RKO (cell line): ENCODE results near the gene DYNC1I1.

Source experiments
- DNase-seq: peaks from one replicate; pipeline ENCODE4 v3.0.0-alpha.2; 2016; ENCODE audit warnings: low spot score

The DYNC1I1 gene

DNA sequence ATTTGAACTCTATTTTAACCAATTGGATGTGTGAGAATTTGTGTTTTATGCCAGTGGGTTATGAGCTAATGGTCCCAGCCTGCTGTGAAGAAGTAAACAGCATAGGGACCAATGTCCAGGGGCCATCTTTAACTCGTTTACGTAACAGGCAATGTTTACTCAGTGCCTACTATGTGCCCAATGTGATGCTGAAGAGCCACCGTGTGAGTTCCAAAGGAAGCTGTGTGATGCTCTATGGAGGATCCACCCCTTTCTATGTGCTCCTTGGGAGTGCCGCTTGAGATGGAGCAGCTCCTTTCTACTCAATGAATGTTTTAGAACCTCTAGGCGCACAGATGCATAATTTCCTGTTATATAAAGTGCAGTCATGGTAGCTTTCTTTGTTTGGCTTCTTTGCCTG is 21.3 kb downstream of the DYNC1I1 start:
- DNase-seq, result no peak

DNA sequence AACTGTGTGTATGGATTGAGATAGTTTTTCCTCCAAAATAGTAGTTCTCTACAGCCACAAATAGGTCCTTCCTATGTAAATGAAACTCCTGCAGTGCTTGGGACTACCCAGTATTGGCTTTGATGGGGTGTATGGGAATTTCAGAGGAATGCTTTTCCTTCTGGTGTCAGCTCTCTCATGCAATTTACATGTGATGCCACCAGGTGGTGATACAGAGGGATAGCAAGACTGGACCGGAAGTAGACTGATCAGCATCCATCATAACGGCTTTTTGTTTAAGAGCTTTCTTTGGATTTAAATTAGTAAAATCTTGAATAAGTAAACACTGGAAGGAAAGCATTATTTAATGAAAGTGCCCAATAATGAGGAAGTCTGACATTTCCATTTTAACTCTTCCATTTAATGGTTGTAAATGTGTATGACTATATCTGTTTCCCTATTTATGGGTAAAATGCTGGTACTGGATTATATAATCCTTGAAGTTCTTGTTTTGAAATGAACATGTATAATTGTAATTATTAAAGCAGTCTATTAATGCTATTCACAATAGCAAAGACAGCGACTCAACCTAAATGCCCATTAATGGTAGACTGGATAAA is 22.7 kb downstream of the DYNC1I1 start:
- peak; percentile 77 for DNase-seq

DNA sequence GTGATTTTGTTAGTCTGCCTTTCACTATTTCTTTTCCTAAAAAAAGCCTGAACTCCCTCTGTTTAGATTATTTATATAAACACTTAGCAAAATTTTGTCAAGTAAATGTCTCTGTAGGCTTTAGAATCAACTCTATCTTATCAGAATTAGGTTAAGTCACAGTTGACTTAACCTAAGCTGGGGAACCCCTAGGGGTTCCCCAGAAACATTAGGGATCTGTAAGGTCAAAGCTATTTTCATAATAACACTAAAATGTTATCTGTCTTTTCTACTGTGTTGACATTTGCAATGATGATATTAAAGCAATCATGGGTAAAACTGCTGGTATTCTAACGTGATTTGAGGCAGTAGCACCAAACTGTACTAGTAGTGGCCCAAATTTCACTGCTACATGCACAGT is 24.3 kb downstream of the DYNC1I1 start:
- no peak for DNase-seq

DNA sequence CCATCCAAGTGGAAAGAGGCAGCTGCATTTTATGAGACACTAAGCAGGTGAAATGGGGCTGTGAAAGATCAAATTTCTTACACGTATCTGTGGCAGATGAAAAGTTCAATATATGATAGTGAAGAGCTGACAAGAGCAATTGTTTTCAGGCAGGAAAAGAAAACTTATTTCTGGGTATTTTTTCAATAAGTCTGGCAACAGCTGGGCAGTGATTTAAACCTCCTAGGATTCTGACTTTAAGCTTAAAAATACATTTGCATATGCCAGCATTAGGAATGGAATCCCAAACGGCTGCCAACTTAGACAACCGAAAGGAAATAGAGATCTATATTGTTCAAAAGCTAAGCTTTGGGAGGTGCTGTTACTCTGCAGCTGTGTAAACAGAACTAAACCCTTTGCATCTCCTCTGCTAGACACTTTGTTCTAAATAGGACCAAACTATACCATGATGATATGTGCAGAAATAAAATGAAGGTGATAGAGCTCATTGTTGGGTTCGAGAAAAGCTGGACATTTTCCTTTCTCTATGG is 26.1 kb downstream of the DYNC1I1 start:
- no peak for DNase-seq

DNA sequence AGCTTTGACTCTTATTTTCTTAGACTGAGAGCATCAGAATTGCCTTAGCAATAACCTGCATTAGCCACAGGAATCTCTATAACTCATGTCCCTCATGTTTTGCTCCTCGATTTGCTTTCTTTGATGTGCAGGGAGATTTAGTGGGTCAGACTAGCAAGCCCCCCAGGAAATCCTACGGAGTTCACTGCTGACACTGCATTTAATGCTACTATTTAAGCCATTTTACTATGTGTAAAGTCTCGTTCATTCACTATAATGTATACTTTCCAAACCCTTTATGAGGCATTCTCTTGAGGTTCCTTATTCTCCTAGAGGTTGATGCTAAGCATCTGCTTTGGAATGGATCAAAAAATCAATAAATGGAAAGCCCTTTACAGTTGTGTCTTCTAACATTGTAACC is 28.4 kb downstream of the DYNC1I1 start:
- no peak for DNase-seq

DNA sequence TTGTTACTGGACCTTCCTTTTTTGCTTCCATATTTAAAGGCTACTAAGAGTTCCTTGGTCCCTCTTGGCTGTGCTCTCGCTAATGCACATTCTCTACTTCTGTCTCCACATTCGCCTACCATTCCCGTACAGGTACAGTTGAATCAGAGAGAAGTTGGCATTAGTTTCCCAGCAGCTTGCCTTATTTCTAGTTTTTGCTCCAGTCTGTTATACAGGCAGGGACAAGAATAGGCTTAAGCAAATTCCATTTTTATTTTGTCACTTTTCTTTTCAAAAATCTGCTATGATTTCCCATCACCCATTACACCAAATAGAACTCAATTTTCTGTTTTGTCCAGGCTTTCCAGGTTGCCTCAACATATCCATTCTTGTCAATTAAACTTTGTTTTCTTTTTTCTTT is 29.9 kb downstream of the DYNC1I1 start:
- DNase-seq, result no peak

DNA sequence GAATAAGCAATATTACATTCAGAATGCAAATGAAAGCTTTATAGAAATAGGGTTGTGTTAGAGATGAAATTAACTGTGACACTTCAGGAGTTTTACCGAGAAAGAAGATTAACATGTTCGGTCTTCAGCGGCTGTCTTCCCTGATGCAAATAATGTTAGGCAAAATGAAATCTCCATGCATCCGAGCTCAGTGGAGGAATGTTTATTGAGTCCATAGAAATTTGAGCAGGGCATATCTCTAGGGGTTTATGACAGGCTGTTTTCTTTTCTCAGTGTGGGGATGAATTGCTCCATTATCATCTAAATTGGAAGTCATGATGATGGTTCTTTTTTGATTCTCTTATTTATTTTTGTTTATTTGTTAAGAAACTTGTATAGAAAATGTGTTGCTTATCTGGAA is 31.7 kb downstream of the DYNC1I1 start:
- DNase-seq, result no peak

DNA sequence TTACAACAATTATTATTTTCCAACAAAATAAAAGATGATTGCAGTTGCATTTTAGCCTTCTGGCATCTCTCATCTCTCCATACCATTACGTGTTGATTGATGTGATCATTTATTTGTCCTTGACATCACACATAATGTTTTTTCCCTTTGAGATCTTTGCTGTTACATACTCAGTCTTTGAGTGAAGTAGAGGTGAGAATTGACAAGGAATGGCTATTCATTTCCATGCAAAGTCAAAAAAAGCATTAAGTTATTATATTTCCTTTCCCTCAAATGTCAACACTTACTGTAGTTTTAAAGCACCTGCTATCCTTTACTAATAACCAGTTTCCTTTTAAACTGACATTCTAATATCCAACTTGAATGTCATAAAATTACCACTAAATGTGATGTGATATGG is 33.6 kb downstream of the DYNC1I1 start:
- no peak for DNase-seq

DNA sequence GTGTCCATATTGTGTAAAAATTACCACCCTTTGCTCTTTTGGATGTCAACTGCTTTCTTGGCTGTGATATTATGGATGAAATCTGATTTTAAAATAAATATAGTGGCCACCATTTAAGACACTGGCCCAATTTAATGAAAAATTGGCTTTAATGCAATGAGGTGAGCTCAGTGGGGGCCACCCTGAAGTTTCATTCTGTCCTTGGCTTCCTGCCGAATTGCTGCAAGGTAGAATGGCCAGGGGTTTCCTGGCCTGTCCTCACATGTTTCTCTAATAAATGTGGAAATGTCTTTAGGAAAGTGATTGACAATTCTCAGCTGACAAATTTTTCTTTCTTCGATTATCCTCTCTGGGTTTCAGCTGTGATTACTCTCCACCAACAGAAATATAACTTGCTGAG is 36.0 kb downstream of the DYNC1I1 start:
- no peak for DNase-seq

DNA sequence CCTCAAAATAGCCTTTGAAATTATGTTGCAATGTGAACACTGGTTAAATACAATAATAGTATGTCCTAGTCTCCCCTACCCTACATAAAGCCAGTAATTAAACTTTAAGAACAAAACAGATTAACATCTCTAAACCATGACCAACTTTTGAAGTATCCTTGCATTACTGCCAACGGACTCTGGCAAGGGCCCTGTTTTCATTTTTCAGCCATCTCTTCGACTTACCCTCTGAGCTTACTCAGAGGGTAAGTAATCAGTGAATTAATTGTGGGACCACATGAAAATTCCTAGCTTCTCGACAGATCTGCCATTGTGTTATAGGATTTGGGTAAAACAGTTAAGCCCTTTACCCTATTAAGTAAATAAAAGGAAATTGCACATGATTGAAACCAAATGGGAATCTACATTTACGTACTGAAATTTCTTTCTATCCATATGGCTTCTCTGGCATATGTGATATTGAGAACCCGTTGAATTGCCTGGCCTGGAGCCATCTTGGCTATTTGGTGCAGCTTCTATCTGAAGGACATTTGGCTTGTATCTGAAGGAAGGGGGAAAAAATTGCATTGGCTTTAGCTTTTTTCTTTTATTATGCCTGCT is 39.6 kb downstream of the DYNC1I1 start:
- DNase-seq, result no peak

DNA sequence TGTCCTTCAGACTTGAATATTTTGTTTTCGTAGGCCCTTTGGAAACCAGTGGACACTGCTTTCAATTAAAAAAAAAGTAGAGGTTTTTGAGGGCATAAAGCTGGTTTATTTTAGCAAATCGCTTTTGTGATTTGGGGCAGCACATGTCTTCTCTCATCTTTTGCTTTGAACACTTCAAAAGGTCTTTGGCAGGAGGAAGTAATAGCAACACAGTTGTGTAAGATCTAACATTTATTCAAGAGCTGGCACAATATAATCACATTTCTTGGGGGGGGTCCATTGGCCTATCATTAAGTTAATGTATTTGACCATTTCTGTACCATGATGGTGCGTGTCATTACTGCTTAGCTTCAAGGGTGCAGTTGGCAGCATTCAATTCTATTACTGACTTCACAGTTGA is 42.4 kb downstream of the DYNC1I1 start:
- no peak for DNase-seq

DNA sequence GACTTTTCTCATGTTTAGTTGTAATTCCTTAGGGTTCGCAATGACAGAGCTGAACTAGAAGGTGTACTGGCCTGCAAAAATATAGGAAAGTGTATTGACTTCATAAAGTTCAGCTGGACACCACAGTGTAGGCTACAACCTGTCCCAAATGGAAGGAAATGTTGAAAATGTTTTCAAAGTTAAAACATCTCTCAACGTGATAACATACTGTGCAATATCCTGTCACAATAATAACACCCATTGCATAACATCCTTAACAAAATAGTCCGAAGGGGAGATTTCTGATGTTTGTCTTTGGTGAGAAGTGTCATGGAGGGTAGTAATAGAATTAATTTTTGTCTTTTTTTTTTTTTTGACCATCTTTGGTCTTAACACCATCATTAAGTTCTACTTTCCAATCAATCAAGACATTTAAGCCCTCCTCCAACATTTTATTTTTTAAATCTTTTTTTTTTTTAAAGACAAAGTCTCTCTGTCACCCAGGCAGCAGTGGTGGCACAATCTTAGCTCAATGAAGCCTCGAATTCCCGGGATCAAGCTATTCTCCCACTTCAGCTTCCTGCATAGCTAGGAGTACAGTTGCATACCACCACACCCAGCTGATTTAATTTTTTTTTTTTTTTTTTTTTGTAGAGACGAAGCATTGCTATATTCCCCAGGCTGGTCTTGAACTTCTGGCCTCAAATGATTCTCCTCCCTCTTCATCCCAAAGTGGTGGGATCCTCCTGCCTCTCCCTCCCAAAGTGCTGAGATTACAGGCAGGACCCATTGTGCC is 45.7 kb downstream of the DYNC1I1 start:
- DNase-seq, result no peak

DNA sequence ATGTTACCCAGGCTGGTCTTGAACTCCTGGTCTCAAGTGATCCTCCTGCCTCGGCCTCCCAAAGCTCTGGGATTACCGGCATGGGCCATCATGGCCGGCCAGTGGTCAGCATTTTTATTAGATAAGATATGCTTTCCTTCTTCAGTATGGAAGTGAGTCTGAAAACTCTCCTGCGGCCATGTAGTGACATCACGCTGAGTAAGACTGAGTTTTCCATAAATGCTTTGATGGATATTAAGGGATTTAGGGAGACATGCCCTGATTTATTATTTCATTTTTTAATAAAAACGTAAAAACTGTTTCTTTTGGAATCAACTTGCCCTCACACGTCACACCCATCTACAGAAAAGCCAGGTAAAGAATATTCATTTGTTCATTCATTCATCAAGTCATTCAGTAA is 48.4 kb downstream of the DYNC1I1 start:
- DNase-seq, result no peak

DNA sequence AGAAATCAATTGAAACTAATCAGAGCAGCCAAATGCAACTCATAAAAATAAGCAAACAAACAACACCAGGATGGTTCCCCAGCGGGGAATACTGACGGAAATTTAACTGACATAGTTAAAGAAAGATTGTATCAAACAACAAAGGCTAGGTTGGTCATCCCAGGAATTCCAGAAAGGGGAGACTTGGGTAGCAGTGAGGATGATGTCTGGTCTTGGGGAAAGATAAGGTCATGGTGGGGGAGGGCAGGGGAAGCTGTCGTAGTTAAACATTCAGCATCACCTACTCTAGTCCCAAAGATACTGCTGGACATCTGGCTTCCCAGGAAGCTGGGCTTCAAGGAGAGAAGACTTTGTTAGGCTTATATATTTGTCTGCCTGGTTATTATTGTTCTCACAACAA is 50.4 kb downstream of the DYNC1I1 start:
- DNase-seq, result no peak

DNA sequence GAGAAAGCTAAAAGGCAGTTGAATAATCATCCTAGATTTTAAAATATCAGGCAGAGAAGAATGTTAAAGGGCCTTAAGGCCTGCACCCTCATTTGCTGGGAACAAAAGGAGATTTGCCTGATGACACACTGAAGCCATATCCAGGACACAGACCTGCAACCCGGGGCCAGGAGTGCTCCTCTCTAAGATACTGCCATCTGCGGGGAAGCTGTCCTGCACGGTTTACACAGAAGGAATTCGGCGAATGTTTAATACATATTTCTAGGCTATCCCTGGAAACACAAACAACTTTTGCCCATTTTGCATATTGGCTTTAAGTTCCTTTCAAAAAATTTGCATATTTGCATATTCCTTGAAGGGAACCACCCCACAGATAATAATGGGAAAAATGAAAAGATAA is 52.3 kb downstream of the DYNC1I1 start:
- DNase-seq, result no peak

DNA sequence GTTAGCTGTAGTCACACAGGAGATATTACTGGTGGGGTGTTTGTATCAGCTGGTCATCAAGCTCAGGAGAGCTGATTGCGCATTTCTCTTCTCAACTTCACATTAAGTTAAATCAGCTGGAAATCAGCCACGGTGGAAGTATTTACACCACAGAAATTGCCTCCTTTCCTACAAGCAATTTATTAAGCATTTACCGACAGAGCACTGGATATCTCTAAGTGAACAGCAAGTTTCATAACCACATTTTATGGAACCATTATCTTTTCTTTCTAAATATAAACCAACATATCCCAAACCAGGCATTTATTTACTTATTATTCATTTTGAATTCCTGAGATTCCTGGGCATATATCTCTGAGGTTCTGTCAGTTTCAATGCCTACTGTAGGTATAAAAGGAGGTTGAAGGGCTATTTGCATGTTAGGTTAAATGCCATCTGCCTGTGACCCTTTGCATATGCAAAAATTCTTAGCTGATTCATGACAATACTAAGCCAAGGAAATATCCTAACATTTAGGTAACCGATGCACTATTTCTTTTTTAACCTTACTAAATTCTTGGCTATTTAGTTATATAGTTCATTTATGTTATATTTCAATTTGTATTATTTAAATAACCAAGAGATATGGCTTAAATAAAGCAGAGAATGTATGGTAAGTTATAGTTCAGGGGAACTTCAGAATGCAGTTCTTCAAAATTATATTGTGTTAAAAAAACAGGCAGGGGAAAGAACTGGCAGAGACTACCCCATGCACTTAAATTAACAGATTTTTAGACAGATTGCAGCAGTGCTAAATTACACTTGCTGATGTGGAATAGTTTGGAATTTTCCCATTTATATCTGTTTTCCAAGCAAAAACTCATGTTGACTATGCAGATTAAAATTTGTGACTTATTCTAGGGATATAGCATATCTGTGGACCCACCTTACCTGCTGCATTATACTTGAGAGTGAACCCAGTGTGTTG is 56.8 kb downstream of the DYNC1I1 start:
- DNase-seq, result no peak

DNA sequence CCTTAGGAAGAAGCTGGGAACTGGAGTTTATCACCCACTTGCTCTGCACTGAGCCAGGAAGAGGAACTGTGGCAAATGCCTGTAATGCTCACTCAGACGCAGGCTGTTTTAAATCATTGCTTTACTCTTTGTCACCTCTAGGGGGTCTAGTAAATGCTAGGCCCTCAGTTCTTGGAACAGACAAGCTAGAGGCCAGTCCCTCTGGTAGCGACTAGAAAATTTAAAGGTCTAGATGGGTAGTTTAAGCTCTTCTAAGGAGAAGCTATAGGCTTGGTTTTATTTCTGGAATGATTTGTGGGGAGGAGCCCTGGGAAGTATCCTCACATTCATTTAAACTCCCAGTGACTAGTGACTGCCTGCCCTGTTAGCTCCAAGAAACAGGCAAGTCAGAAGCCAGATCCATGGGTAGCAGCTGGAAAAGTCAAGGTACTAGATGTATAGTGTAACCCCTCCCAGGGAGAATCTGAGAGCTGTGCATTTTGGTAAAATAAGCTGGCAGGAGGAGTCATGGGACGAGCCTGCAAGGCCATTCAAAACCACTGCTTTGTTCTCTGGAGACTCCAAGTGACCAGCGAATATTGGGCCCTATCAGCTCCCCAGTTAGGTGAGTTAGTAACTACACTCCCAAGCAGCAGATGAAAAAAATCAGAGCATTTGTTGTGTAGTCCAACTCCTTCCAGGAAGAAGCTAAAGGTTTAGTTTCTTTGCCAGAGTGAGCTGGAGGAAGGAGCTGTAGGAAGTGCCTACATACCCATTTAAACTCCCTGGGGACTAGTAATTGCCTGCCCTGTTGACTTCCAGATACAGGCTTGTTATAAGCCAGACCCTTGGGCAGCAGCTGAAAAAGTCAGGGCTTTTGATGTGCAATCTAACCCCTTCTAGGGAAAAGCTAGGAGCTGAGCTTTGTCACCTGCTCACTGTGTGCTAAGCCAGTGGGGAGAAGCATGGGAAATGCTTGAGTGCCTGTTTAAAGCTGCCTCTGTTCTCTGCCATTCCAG is 68.9 kb downstream of the DYNC1I1 start:
- peak; percentile 69 for DNase-seq

DNA sequence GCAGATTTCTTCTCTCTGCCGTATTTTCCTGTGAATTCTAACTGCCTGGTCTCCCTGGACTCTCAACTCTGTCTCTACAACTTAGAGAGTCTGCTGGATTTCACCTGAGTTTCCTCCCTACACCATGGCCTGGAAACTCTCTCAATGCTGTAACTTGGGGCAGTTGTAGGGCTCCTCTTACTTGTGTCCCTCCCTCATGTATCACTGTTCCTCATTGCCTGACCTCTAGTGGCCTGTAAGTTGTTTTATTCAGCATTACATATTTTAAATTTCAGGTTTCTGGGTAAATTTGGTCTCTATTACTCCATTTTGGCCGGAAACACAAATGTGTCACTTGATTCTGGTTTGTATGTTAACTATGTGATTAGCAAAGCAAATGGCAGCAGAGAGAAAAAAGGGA is 70.9 kb downstream of the DYNC1I1 start:
- peak; percentile 63 for DNase-seq

DNA sequence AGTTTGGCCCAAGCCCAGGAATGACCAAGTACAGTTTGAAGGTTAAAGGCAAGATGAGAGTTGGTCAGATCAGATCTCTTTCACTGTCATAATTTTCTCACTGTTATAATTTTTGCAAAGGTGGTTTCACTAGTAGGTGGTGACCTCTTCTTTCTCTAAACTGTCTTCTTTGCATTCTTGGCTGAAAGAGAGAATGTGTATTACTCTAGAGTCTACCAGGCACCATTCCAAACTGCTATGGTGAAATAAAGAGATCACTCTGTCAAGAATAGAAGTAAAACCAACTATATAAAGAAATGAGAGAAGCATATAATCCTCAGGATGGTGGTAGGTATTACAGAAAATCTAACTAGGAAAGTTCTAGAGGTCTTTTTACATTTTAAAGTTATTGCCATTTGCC is 72.7 kb downstream of the DYNC1I1 start:
- DNase-seq, result no peak

DNA sequence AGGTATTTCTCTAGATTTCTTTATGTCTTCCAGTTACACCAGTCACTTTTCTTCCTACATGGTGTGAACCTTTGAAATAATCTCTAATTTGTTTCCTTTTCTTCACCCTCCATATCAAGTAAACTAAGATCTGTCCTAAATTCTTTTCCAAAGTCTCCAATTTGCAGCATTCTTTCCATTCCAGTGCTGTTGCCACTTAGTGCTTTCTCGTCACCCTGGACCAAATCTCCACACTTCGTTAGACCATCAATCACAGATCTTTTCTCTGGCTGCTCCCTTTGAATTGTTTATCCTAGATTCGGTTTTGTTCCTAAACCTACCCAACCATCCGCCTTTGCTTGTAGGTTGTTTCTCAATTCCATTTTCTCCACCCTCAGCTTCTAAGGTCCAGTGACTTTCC is 74.7 kb downstream of the DYNC1I1 start:
- no peak for DNase-seq

DNA sequence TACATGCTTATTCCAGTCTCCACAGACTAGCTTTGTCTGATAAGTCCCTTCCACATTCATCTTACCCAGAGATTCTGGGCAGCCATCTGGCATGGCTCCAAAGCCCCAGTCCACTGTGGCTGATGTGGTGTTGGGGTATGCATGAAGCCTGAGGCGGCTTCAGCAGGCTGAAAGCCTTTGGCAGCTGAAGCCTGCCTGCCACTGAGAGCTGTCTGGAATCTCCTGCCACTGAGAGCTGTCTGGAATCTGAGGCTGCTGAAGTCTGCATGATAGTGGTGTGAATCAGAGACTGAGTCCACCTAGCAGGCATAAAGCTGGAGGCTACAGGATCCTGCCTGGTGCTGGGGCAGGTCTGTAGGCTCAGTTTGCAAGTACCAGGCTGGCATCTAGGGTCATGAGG is 87.1 kb downstream of the DYNC1I1 start:
- DNase-seq, result no peak
